Panc1 (cell line): ENCODE measurements around the gene TMEM45B. TPM values are rescaled to one million over a fixed set of nuclear protein-coding genes. Genes with fewer than 3 reads are reported as not detected.

Experiments
- ATAC-seq: fragments of 200-7000 bp; cut with Tn5 transposase; 2 replicates; pipeline ENCODE4 v1.9.1; 2020; ENCODE audit warnings: mild to moderate bottlenecking, moderate library complexity
- BruUV-seq: library from RNA; stranded (reverse); fragments of 400-500 nt; replicated peaks from 2 replicates; lab custom pipeline; 2021; lab: Mats Ljungman, UMichigan
- CTCF ChIA-PET: fragments of 300-600 bp; sonication (Branson Sonifier 250); formaldehyde crosslinking; loops from one replicate; lab custom pipeline; 2022; ENCODE audit warnings: antibody characterized with exemption; lab: Charles Lee
- POLR2A ChIA-PET: fragments of 300-600 bp; sonication (Branson Sonifier 250); formaldehyde crosslinking; loops from one replicate; lab custom pipeline; 2022; ENCODE audit warnings: antibody characterized with exemption; lab: Charles Lee
- DNase-seq: peaks from one replicate; pipeline ENCODE4 v3.0.0-alpha.2; 2010; ENCODE audit warnings: low read depth, low spot score
- H3K27ac ChIP-seq: 2 replicates; pipeline ENCODE4 v1.5.1; 2011; ENCODE audit warnings: mild to moderate bottlenecking, low read length, inconsistent platforms
- H3K27me3 ChIP-seq: fragments of 200-500 bp; sonication (Bioruptor generic); 2 replicates; pipeline ENCODE4 v1.6.0; 2014; ENCODE audit warnings: low read length, inconsistent platforms; ENCODE audit not compliant: control insufficient read depth, insufficient read depth
- H3K36me3 ChIP-seq: fragments of 200-500 bp; sonication (Bioruptor generic); 2 replicates; pipeline ENCODE4 v1.5.1; 2014; ENCODE audit warnings: inconsistent platforms, mild to moderate bottlenecking, low read length, moderate library complexity; ENCODE audit not compliant: control insufficient read depth, insufficient read depth
- H3K4me1 ChIP-seq: 2 replicates; pipeline ENCODE4 v1.5.1; 2011; ENCODE audit warnings: inconsistent platforms, mild to moderate bottlenecking, low read length, moderate library complexity; ENCODE audit not compliant: control insufficient read depth, insufficient read depth
- H3K4me3 ChIP-seq, 2 experiments: 2 replicates each; pipeline ENCODE4 v1.5.1; 2011 to 2012; ENCODE audit warnings: low read depth in 2 of 2, low read length in 2 of 2, mild to moderate bottlenecking in 2 of 2, inconsistent platforms in 1 of 2, moderate library complexity in 1 of 2
- H3K9me3 ChIP-seq: fragments of 200-500 bp; sonication (Bioruptor generic); 2 replicates; pipeline ENCODE4 v1.5.1; 2014; ENCODE audit warnings: low read depth, mild to moderate bottlenecking, inconsistent platforms, low read length, moderate library complexity; ENCODE audit not compliant: control insufficient read depth, insufficient read depth
- POLR2AphosphoS5 ChIP-seq: IDR thresholded peaks from 2 replicates; pipeline ENCODE4 v1.6.1; 2012; ENCODE audit warnings: mild to moderate bottlenecking, low read depth, low read length, moderate library complexity
- REST ChIP-seq, 2 experiments: IDR thresholded peaks; 2 replicates each; pipeline ENCODE4 v1.6.1; 2011 to 2012; ENCODE audit warnings: low read depth in 2 of 2, control low read depth in 1 of 2, low read length in 1 of 2, mild to moderate bottlenecking in 1 of 2, moderate library complexity in 1 of 2; ENCODE audit not compliant: insufficient read depth in 1 of 2
- SIN3A ChIP-seq: IDR thresholded peaks from 2 replicates; pipeline ENCODE4 v1.6.1; 2012; ENCODE audit warnings: low read depth, mild to moderate bottlenecking, low read length, moderate library complexity, borderline replicate concordance; ENCODE audit not compliant: insufficient read depth
- TCF7L2 ChIP-seq: IDR thresholded peaks from 2 replicates; pipeline ENCODE4 v1.6.1; 2011; ENCODE audit warnings: mild to moderate bottlenecking, low read depth, low read length, inconsistent platforms
- in situ Hi-C: cut with HindIII; loops from 2 replicates; pipeline ENCODE4 v1.10.0; 2016; ENCODE audit warnings: low sequenced_read_pairs, low pct_unique_long_range_greater_than_20kb
- intact Hi-C: fragments of 100-400 bp; cut with micrococcal nuclease; formaldehyde crosslinking; loops from one replicate; pipeline ENCODE4 v1.10.0; 2022; ENCODE audit not compliant: unreplicated experiment
- total RNA-seq: library from RNA; stranded (reverse); gene quantifications from one replicate; pipeline ENCODE4 v1.2.1, GENCODE V29; 2021; ENCODE audit not compliant: unreplicated experiment
- TF ChIP-seq, protein P1 (sequence below): fragments of 450-650 bp; IDR thresholded peaks from 2 replicates; pipeline ENCODE4 v1.5.1; 2017; ENCODE audit warnings: mild to moderate bottlenecking

Gene TMEM45B
- total RNA-seq, 1 experiment from 2014 or later: 2.6 TPM

DNA sequence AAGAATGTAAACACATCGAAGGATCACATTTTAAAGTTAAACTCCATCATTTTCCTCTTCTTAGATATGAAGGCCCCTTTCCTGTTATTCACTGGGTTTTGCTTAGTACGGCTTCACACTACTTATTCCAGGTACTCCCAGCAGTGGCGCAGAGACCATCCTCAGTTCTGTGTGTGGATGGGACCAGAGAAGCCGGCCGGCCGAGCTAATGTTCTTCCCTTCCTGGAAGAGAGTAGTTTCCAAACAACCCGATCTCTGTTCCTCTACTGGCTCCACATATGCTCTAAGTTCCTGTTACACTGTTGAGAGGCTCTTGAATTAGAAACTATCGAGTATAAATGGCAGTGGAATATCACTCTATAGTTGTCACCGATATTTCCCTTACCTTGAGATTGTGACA is 80.4 kb downstream of the TMEM45B start:
- intact Hi-C loops: no loop called here
- peak; percentile 40 for ATAC-seq
- TF ChIP-seq POLR2AphosphoS5: no peak
- TF ChIP-seq REST (IDR thresholded peaks at IDR 0.05; ENCODE audit: insufficient read depth in 1 of 2, low read depth in 2 of 2, low read length in 1 of 2): no peak
- TF ChIP-seq SIN3A: no peak
- TF ChIP-seq TCF7L2: no peak
- TF ChIP-seq, protein P1, sequence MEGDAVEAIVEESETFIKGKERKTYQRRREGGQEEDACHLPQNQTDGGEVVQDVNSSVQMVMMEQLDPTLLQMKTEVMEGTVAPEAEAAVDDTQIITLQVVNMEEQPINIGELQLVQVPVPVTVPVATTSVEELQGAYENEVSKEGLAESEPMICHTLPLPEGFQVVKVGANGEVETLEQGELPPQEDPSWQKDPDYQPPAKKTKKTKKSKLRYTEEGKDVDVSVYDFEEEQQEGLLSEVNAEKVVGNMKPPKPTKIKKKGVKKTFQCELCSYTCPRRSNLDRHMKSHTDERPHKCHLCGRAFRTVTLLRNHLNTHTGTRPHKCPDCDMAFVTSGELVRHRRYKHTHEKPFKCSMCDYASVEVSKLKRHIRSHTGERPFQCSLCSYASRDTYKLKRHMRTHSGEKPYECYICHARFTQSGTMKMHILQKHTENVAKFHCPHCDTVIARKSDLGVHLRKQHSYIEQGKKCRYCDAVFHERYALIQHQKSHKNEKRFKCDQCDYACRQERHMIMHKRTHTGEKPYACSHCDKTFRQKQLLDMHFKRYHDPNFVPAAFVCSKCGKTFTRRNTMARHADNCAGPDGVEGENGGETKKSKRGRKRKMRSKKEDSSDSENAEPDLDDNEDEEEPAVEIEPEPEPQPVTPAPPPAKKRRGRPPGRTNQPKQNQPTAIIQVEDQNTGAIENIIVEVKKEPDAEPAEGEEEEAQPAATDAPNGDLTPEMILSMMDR: no peak
- ChIA-PET POLR2A (no interaction called here), CTCF (interaction anchor here (1.1 kb wide), 1 partner anchor 236 kb away, joined by 3 read pairs; no protein-coding TSS in a partner anchor)
- H3K9me3 ChIP-seq: no peaks in the 10 kb centered on the region
- H3K4me3 ChIP-seq: peak overlapping the region; percentile 81 to 98
- BruUV-seq: no TSS peak
- H3K27ac ChIP-seq: peak overlapping the region; percentile 67
- H3K36me3 ChIP-seq: peaks cover 17% of the 10 kb centered on the region
- DNase-seq: no peak
- peaks cover 14% of the 10 kb centered on the region for H3K4me1 ChIP-seq
- no peaks in the 10 kb centered on the region for H3K27me3 ChIP-seq
- in situ Hi-C loops: no loop called here

DNA sequence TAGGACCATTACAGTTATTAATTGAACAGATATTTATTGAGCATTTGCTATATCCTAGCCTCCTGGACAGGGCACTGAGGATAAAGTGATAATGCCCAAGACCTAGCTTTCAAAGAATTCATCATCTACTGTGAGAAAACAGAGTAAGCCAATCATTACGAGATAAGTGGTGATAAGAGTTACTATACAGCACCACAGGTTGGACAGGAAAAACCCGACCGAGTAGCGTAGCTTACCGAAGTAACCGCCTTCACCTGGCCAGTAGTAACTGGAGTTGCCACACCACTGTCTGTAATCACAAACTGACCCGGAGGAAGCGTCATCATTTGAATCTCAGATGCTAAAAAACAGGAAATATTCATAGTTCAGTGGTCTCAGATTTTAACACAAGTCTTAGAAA is 89.8 kb downstream of the TMEM45B start:
- ChIA-PET CTCF (no interaction called here), POLR2A (no interaction called here)
- DNase-seq: no peak
- BruUV-seq: no TSS peak
- intact Hi-C loops: no loop called here
- H3K9me3 ChIP-seq: no peaks in the 10 kb centered on the region
- in situ Hi-C loops: no loop called here
- no peak for ATAC-seq
- H3K36me3 ChIP-seq: peaks cover 4% of the 10 kb centered on the region; the same call in 1 of the 2 replicates
- no peak overlapping the region for H3K4me3 ChIP-seq
- no peak overlapping the region for H3K27ac ChIP-seq
- H3K27me3 ChIP-seq: no peaks in the 10 kb centered on the region
- TF ChIP-seq REST (IDR thresholded peaks at IDR 0.05; ENCODE audit: insufficient read depth in 1 of 2, low read depth in 2 of 2, low read length in 1 of 2): no peak
- no peak for TF ChIP-seq POLR2AphosphoS5
- H3K4me1 ChIP-seq: no peaks in the 10 kb centered on the region

Other genes with a start within 250 kb of the TMEM45B start
- 58.8 TPM for gene NFRKB, start 79.7 kb downstream of the TMEM45B start, total RNA-seq
- 12.5 TPM for gene PRDM10, start 187.0 kb downstream of the TMEM45B start, total RNA-seq